ENCODE measurements around the gene PPP1R14D.

PPP1R14D gene

GRCh38 chr15:40815042-40815698, 13.3 kb downstream of the PPP1R14D start:
- no peak for DNase-seq

GRCh38 chr15:40812721-40813425, 15.6 kb downstream of the PPP1R14D start:
- no peak for DNase-seq

- no peak for DNase-seq
Observed at GRCh38 chr15:40808861-40809450, 19.6 kb downstream of the PPP1R14D start.

- DNase-seq = no peak
Observed at GRCh38 chr15:40807888-40808461, 20.5 kb downstream of the PPP1R14D start.

- DNase-seq = peak; percentile 88
Observed at GRCh38 chr15:40807028-40807887, 21.2 kb downstream of the PPP1R14D start, which contains the start of the genes DNAJC17 and ZFYVE19. Gene DNAJC17 (minus strand): TSS chr15:40807473. CDS start chr15:40807446, 27 bp downstream. Gene ZFYVE19 (plus strand): TSS chr15:40807089. CDS start chr15:40807590, 501 bp downstream.

- DNase-seq = no peak
Observed at GRCh38 chr15:40806672-40807027, 21.9 kb downstream of the PPP1R14D start.

GRCh38 chr15:40803688-40804087, 24.8 kb downstream of the PPP1R14D start:
- no peak for DNase-seq

- no peak for DNase-seq
Observed at GRCh38 chr15:40803076-40803475, 25.4 kb downstream of the PPP1R14D start.

- DNase-seq = no peak
Observed at GRCh38 chr15:40799523-40799922, 29.0 kb downstream of the PPP1R14D start.

GRCh38 chr15:40796512-40796911, 32.0 kb downstream of the PPP1R14D start:
- DNase-seq = no peak

GRCh38 chr15:40796041-40796440, 32.5 kb downstream of the PPP1R14D start:
- DNase-seq = no peak

GRCh38 chr15:40793216-40793989, 35.1 kb downstream of the PPP1R14D start:
- DNase-seq = no peak

GRCh38 chr15:40792394-40792793, 36.1 kb downstream of the PPP1R14D start:
- no peak for DNase-seq

- DNase-seq = no peak
Observed at GRCh38 chr15:40790718-40791117, 37.8 kb downstream of the PPP1R14D start.

- no peak for DNase-seq
Observed at GRCh38 chr15:40789999-40790398, 38.5 kb downstream of the PPP1R14D start.

- no peak for DNase-seq
Observed at GRCh38 chr15:40789119-40789518, 39.4 kb downstream of the PPP1R14D start.

GRCh38 chr15:40787991-40788390, 40.5 kb downstream of the PPP1R14D start:
- no peak for DNase-seq

GRCh38 chr15:40787344-40787841, 41.1 kb downstream of the PPP1R14D start:
- DNase-seq = peak; percentile 29

GRCh38 chr15:40785814-40786213, 42.7 kb downstream of the PPP1R14D start:
- DNase-seq = no peak

- no peak for DNase-seq
Observed at GRCh38 chr15:40785164-40785563, 43.3 kb downstream of the PPP1R14D start.

GRCh38 chr15:40782609-40783227, 45.8 kb downstream of the PPP1R14D start:
- DNase-seq = peak; percentile 67

Measured in activated effector memory CD4-positive, alpha-beta T cell treated with Interleukin-2 at 50 U/mL for 16 hours (primary cell).